ENCODE measurements around the gene GRIA3. TPM values are rescaled to one million over a fixed set of nuclear protein-coding genes. Genes with fewer than 3 reads are reported as not detected.
"Not testable (repeated sequence)": the region's sequence is repeated elsewhere in the genome, so short reads cannot be mapped to it uniquely, and the experiment has no call there.

Gene GRIA3
- total and polyA plus RNA-seq, 4 experiments from 2014 or later = not detected

DNA sequence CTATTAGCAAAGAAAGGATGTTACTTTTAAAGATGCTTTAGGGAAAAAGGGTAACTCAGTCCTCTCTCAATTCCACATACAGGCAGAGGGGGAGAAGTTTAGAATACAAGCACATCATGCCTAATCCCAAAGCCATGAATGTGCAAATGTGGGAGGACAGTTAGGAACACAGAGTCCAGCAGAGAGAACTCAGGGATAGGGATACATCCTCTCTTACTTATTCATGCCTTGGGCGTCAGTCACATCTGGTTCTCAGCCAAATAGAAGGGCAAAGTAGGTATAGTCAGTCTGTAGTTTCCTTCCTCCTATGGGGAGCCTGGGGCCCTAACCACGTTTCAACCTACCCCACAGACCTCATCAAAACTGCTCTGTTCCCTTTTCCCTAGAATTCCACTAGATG lies 87.8 kb downstream of the GRIA3 start:
- no peak for DNase-seq
- no peak overlapping the region for H3K4me3 Mint-ChIP-seq
- Histone ChIP-seq H3K27ac (ENCODE audit: low read depth, low read length) (no peak overlapping the region), H3K36me3 (ENCODE audit: insufficient read depth, low read length) (no peaks in the 10 kb centered on the region), H3K27me3 (ENCODE audit: insufficient read depth, low read length) (no peaks in the 10 kb centered on the region), H3K4me3 (ENCODE audit: low read length in 2 of 2) (no peak overlapping the region), H3K9me3 (ENCODE audit: control insufficient read depth in 1 of 2, low read length in 2 of 2) (no peaks in the 10 kb centered on the region), H3K4me1 (ENCODE audit: insufficient read depth, low read length) (no peaks in the 10 kb centered on the region)
- no peaks in the 10 kb centered on the region for H3K27me3 Mint-ChIP-seq
- H3K27ac Mint-ChIP-seq = no peak overlapping the region
- ChIA-PET CTCF (ENCODE audit: partially characterized antibody) (no interaction called here), POLR2A (ENCODE audit: partially characterized antibody) (no interaction called here)
- H3K4me1 Mint-ChIP-seq = no peaks in the 10 kb centered on the region
- no peaks in the 10 kb centered on the region for H3K36me3 Mint-ChIP-seq
- intact Hi-C loops (cut with micrococcal nuclease) = no loop called here
- peaks cover 0 to 2% (median 0%) of the 10 kb centered on the region in 8 donors for H3K9me3 Mint-ChIP-seq

DNA sequence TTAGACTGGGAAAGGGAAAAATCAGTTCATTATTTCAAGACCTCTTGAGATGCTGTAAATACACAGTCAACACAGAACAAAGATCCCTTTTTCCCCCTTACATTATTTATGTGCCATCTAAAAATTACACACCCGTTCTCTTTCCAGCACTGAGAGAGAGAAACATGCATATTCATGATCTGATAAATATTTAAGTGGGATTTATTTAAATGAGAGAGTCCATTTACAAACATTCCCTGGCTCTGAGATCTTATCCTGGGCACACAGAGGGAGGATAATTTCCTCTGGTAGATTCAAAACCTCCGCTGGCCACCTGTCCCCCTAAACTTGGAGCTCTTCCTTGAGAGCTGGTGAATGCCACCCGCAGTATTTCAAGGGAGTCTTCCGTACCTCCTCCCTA lies 88.6 kb downstream of the GRIA3 start:
- Histone ChIP-seq H3K36me3 (ENCODE audit: insufficient read depth, low read length) (no peaks in the 10 kb centered on the region), H3K27ac (ENCODE audit: low read depth, low read length) (no peak overlapping the region), H3K4me3 (ENCODE audit: low read length in 2 of 2) (no peak overlapping the region), H3K4me1 (ENCODE audit: insufficient read depth, low read length) (no peaks in the 10 kb centered on the region), H3K27me3 (ENCODE audit: insufficient read depth, low read length) (no peaks in the 10 kb centered on the region), H3K9me3 (ENCODE audit: control insufficient read depth in 1 of 2, low read length in 2 of 2) (no peaks in the 10 kb centered on the region)
- ChIA-PET CTCF (ENCODE audit: partially characterized antibody) (no interaction called here), POLR2A (ENCODE audit: partially characterized antibody) (no interaction called here)
- Mint-ChIP-seq H3K4me1 (no peaks in the 10 kb centered on the region), H3K4me3 (no peak overlapping the region), H3K9me3 (peaks cover 0 to 2% (median 0%) of the 10 kb centered on the region in 8 donors), H3K27ac (no peak overlapping the region), H3K36me3 (no peaks in the 10 kb centered on the region), H3K27me3 (no peaks in the 10 kb centered on the region)
- intact Hi-C loops (cut with micrococcal nuclease) = no loop called here
- no peak for DNase-seq

DNA sequence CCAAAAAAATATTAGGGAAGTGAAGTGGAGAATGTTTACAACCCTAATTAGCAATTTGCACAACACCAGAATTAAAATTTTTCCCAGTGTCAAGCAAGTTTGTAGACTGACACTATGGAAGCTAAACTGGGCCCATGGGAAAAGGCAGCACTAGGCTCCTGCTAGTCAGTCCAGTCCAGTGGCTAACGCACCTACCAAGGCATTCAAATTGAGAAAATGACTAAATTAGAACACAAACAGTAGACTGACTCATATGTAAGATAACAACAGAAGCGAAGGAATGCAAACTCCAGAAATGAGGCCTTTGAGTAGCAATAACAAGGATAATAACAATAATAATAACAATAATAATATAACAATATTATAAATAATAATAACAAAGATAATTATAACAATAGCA lies 90.7 kb downstream of the GRIA3 start:
- Histone ChIP-seq H3K9me3 (ENCODE audit: control insufficient read depth in 1 of 2, low read length in 2 of 2) (no peaks in the 10 kb centered on the region), H3K27me3 (ENCODE audit: insufficient read depth, low read length) (no peaks in the 10 kb centered on the region), H3K36me3 (ENCODE audit: insufficient read depth, low read length) (no peaks in the 10 kb centered on the region), H3K4me3 (ENCODE audit: low read length in 2 of 2) (no peak overlapping the region), H3K27ac (ENCODE audit: low read depth, low read length) (no peak overlapping the region), H3K4me1 (ENCODE audit: insufficient read depth, low read length) (no peaks in the 10 kb centered on the region)
- intact Hi-C loops (cut with micrococcal nuclease) = no loop called here
- POLR2A ChIA-PET (ENCODE audit: partially characterized antibody) = no interaction called here
- Mint-ChIP-seq H3K36me3 (no peaks in the 10 kb centered on the region), H3K4me3 (no peak overlapping the region), H3K27me3 (no peaks in the 10 kb centered on the region), H3K4me1 (no peaks in the 10 kb centered on the region), H3K9me3 (peaks cover 0 to 3% (median 0%) of the 10 kb centered on the region in 8 donors), H3K27ac (no peak overlapping the region)
- no peak for DNase-seq
- CTCF ChIA-PET (ENCODE audit: partially characterized antibody) = no interaction called here

DNA sequence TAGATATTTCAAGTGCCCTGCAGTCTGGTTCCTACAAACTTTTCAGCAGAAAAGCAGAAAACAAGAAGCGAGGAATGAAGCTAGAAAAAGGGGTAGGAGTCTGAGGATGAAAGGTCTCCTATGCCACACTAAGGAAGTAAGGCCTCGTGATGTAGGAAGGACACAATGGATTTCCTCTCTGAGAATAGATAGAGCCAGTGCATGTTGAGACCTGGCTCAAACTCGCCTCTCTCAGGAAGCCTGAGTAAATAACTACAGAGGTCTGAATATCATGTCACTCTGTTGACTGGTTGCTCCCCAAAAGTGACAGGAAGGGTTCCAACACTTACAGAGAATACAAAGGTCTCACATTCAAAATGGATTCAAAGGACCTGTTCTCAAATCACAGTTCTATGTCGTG lies 93.3 kb downstream of the GRIA3 start:
- ChIA-PET CTCF (ENCODE audit: partially characterized antibody) (no interaction called here), POLR2A (ENCODE audit: partially characterized antibody) (no interaction called here)
- H3K4me1 Mint-ChIP-seq = no peaks in the 10 kb centered on the region
- H3K9me3 Mint-ChIP-seq = peaks cover 0 to 3% (median 0%) of the 10 kb centered on the region in 8 donors
- no peaks in the 10 kb centered on the region for H3K36me3 ChIP-seq (ENCODE audit: insufficient read depth, low read length)
- no peaks in the 10 kb centered on the region for H3K36me3 Mint-ChIP-seq
- H3K27me3 Mint-ChIP-seq = no peaks in the 10 kb centered on the region
- H3K27ac Mint-ChIP-seq = no peak overlapping the region
- H3K4me3 Mint-ChIP-seq = no peak overlapping the region
- no peaks in the 10 kb centered on the region for H3K27me3 ChIP-seq (ENCODE audit: insufficient read depth, low read length)
- H3K27ac ChIP-seq (ENCODE audit: low read depth, low read length) = no peak overlapping the region
- no peak overlapping the region for H3K4me3 ChIP-seq (ENCODE audit: low read length in 2 of 2)
- H3K4me1 ChIP-seq (ENCODE audit: insufficient read depth, low read length) = no peaks in the 10 kb centered on the region
- intact Hi-C loops (cut with micrococcal nuclease) = no loop called here
- DNase-seq = no peak
- H3K9me3 ChIP-seq (ENCODE audit: control insufficient read depth in 1 of 2, low read length in 2 of 2) = no peaks in the 10 kb centered on the region

DNA sequence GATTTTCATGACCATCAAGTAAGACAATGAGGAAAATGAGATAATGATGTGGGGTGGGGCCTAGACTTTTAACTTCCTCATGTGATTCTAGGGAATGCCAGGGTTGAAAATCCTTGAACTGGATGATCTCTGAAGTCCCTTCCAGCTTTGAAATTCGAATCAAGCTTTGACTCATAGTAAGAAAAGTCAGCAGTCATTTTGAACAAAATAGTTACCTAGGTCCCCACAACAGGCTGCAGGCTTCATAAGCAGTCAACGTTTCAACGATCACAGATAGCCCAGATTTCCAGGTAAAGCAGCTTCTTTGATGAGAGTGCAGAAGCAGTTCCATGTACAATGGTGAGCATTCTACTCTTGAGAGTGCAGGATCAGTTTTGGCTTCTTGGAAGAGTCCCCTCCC lies 93.7 kb downstream of the GRIA3 start:
- Mint-ChIP-seq H3K27me3 (no peaks in the 10 kb centered on the region), H3K9me3 (peaks cover 0 to 3% (median 0%) of the 10 kb centered on the region in 8 donors), H3K27ac (no peak overlapping the region), H3K36me3 (no peaks in the 10 kb centered on the region), H3K4me1 (no peaks in the 10 kb centered on the region), H3K4me3 (no peak overlapping the region)
- intact Hi-C loops (cut with micrococcal nuclease) = no loop called here
- Histone ChIP-seq H3K9me3 (ENCODE audit: control insufficient read depth in 1 of 2, low read length in 2 of 2) (no peaks in the 10 kb centered on the region), H3K4me3 (ENCODE audit: low read length in 2 of 2) (no peak overlapping the region), H3K4me1 (ENCODE audit: insufficient read depth, low read length) (no peaks in the 10 kb centered on the region), H3K36me3 (ENCODE audit: insufficient read depth, low read length) (no peaks in the 10 kb centered on the region), H3K27me3 (ENCODE audit: insufficient read depth, low read length) (no peaks in the 10 kb centered on the region), H3K27ac (ENCODE audit: low read depth, low read length) (no peak overlapping the region)
- CTCF ChIA-PET (ENCODE audit: partially characterized antibody) = no interaction called here
- no peak for DNase-seq
- POLR2A ChIA-PET (ENCODE audit: partially characterized antibody) = no interaction called here

DNA sequence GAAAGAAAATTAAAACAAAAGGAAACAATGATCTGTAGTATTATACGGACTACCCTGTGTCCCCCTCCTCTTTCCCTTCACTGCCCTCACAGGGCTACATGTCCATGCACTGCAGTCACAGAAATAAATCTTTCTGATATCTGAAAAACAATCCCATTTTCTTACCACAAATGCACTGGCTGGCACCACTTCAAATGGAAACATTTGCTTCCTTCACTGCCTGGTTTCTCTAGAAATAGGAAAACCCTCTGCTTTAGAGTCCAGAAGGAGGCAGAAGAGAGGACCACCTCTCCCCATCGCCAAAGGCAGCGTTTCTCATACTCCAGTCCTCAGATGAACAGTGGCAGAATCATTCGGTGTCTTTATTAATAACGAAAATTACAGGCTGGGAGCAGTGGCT lies 98.2 kb downstream of the GRIA3 start:
- no peaks in the 10 kb centered on the region for H3K4me1 Mint-ChIP-seq
- POLR2A ChIA-PET (ENCODE audit: partially characterized antibody) = no interaction called here
- no peak overlapping the region for H3K27ac ChIP-seq (ENCODE audit: low read depth, low read length)
- no peak for DNase-seq
- H3K27me3 ChIP-seq (ENCODE audit: insufficient read depth, low read length) = no peaks in the 10 kb centered on the region
- H3K9me3 Mint-ChIP-seq = peaks cover 0 to 7% (median 0%) of the 10 kb centered on the region in 8 donors
- no peak overlapping the region for H3K27ac Mint-ChIP-seq
- no peak overlapping the region for H3K4me3 ChIP-seq (ENCODE audit: low read length in 2 of 2)
- intact Hi-C loops (cut with micrococcal nuclease) = no loop called here
- no peaks in the 10 kb centered on the region for H3K36me3 ChIP-seq (ENCODE audit: insufficient read depth, low read length)
- CTCF ChIA-PET (ENCODE audit: partially characterized antibody) = no interaction called here
- H3K4me3 Mint-ChIP-seq = no peak overlapping the region
- H3K27me3 Mint-ChIP-seq = no peaks in the 10 kb centered on the region
- H3K9me3 ChIP-seq (ENCODE audit: control insufficient read depth in 1 of 2, low read length in 2 of 2) = no peaks in the 10 kb centered on the region
- H3K4me1 ChIP-seq (ENCODE audit: insufficient read depth, low read length) = no peaks in the 10 kb centered on the region
- H3K36me3 Mint-ChIP-seq = no peaks in the 10 kb centered on the region

DNA sequence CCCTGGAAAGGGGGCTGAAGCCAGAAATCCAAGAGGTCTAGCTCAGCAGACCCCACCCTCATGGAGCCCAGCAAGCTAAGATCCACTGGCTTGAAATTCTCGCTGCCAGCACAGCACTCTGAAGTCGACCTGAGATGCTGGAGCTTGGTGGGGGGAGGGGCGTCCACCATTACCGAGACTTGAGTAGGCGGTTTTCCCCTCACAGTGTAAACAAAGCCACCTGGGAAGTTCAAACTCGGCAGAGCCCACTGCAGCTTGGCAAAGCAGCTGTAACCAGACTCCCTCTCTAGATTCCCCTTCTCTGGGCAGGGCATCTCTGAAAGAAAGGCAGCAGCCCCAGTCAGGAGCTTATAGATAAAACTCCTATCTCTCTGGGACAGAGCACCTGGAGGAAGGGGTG lies 99.3 kb downstream of the GRIA3 start:
- H3K36me3 ChIP-seq (ENCODE audit: insufficient read depth, low read length); H3K4me3 Mint-ChIP-seq; H3K9me3 Mint-ChIP-seq; H3K4me3 ChIP-seq (ENCODE audit: low read length in 2 of 2); DNase-seq; H3K27ac ChIP-seq (ENCODE audit: low read depth, low read length); H3K4me1 Mint-ChIP-seq; H3K27me3 Mint-ChIP-seq; H3K4me1 ChIP-seq (ENCODE audit: insufficient read depth, low read length); H3K27me3 ChIP-seq (ENCODE audit: insufficient read depth, low read length); intact Hi-C loops (cut with micrococcal nuclease); H3K27ac Mint-ChIP-seq; H3K36me3 Mint-ChIP-seq; POLR2A ChIA-PET (ENCODE audit: partially characterized antibody); CTCF ChIA-PET (ENCODE audit: partially characterized antibody); H3K9me3 ChIP-seq (ENCODE audit: control insufficient read depth in 1 of 2, low read length in 2 of 2): not testable (repeated sequence)

DNA sequence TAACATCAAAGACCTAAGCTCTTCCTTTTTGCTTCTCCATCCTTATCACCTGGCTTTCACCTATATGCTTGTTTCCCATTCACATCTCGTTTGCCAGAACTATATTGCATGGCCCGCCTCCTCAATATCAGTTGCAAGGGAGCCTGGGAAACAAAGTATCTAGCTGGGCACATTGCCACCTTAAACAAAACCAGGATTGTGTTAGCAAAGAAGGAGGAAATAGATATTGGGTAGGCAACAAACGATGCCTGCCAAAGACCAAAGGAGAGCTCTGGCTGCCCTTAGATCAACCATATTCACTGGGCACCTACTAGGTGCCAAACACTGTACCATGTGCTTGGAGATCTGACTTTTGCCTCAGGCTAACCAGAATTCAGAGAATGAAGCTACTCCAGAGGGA lies 107.5 kb downstream of the GRIA3 start:
- CTCF ChIA-PET (ENCODE audit: partially characterized antibody) = no interaction called here
- H3K36me3 Mint-ChIP-seq = no peaks in the 10 kb centered on the region
- H3K4me3 Mint-ChIP-seq = no peak overlapping the region

More for the DNA sequence above, 107.5 kb downstream of the GRIA3 start:
- Histone ChIP-seq H3K4me3 (ENCODE audit: low read length in 2 of 2) (no peak overlapping the region), H3K4me1 (ENCODE audit: insufficient read depth, low read length) (no peaks in the 10 kb centered on the region), H3K27ac (ENCODE audit: low read depth, low read length) (no peak overlapping the region), H3K9me3 (ENCODE audit: control insufficient read depth in 1 of 2, low read length in 2 of 2) (no peaks in the 10 kb centered on the region), H3K36me3 (ENCODE audit: insufficient read depth, low read length) (no peaks in the 10 kb centered on the region), H3K27me3 (ENCODE audit: insufficient read depth, low read length) (no peaks in the 10 kb centered on the region)
- H3K4me1 Mint-ChIP-seq = no peaks in the 10 kb centered on the region
- DNase-seq = no peak
- intact Hi-C loops (cut with micrococcal nuclease) = no loop called here
- no peak overlapping the region for H3K27ac Mint-ChIP-seq
- H3K27me3 Mint-ChIP-seq = no peaks in the 10 kb centered on the region
- POLR2A ChIA-PET (ENCODE audit: partially characterized antibody) = no interaction called here
- H3K9me3 Mint-ChIP-seq = peaks cover 0 to 3% (median 0%) of the 10 kb centered on the region in 8 donors
